Stimulated activated CD4-positive, alpha-beta T cell treated with anti-CD3 and anti-CD28 coated beads, Interleukin-15, amount 100 ng/mL, for 48 hours (primary cell): Measurements from ENCODE around the gene C14orf180.

Experiments
- DNase-seq, 2 donors: peaks; one replicate each; pipeline ENCODE4 v3.0.0-alpha.2; 2020; ENCODE audit warnings: low read depth in 2 of 2

C14orf180 gene

DNA sequence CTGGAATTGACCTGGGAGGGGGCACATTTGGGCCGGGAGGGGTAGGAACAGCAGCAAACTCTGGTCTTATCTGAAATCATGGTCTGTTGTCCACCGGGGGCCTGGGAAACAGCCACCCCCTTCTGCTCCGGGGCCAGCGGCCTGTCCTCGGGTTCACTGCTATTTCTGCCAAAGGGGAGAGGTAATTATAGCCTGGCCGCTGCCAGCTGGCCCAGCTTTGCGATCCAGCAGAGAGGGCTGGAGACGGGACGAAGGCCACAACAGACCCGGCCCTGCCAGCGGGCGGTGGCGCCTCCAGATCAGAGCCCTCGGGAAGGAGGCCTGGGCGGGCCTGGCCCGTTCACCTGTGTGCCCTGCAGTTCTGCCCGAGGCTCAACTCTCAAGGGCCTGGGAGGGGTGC lies at the start of gene C14orf180:
TSS of gene C14orf180 (plus strand) at position 258 of the 400 bp plus-strand sequence. CDS start 6,667 bp downstream, outside the sequence.
- DNase-seq, result no peak

DNA sequence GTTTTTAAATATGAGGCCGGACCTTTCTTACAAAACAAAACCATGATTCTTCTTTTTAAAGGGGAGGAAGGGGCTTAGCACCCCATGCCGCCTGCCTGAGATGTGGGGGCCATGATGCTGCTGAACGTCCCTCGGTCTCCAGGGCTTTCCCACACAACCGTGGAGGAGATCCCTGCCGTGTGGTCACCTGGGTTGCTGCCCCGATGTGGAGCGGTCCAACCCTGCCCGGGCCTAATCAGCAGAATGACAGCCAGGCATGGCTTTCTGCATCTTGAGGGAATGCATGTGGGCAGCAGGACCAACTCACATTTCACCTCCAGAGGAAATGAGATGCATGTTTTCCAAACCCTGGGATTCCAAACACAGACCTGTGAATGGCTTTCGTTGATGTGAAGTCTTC lies 48.9 kb upstream of the C14orf180 start:
- no peak for DNase-seq

DNA sequence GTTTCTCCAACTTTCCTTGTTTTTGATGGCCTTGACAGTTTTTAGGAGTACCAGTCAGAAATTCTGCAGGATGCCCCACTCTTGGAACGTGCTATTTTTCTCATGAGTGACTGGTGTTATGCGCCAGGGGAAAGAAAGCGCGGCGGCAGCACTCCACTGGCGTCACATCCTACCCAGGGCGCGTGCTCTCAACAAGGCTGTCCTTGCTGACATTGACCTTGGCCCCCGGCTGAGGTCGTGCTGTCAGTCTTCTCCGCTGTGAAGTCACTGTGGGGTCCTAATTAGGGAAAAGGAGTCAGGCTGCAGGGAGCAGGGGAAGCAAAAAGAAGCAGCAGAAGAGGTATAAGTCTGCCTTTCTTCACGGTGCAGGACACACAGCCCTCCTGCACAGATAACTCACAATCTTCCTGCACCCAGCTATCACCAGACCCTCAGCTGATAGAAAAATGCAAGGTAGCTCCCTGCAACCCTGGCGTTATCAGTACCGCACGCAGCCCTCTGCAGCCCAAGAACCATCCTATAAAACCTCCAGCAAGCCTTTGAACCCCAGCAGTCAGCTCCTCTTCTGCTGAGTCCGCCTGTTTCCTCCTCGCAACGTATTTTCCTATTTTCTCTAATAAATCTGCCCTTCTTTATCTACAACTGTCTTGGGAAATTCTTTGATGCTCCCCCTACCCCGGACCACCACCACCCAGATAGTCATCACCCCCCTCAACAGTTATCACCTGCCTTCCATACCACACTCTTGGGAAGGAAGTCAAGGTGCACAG lies 48.0 kb upstream of the C14orf180 start:
- DNase-seq, result no peak

DNA sequence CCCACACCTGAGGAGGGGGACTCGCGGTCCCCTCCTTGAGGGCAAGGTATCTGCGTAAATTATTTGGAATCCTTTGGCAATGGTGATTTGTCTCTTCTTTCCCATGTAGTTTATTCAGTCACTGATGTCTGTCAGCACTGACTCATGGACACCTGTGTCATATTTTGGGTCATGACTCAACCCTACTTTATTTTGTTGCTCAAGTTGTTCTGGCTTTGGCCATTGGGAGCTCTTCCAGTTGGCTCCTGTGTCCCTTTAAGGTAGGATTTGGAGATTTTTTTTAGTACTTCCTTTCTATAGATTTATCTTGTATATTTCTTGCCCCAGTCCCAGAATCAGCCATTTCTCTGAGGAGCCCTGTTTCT lies 47.4 kb upstream of the C14orf180 start:
- no peak for DNase-seq

DNA sequence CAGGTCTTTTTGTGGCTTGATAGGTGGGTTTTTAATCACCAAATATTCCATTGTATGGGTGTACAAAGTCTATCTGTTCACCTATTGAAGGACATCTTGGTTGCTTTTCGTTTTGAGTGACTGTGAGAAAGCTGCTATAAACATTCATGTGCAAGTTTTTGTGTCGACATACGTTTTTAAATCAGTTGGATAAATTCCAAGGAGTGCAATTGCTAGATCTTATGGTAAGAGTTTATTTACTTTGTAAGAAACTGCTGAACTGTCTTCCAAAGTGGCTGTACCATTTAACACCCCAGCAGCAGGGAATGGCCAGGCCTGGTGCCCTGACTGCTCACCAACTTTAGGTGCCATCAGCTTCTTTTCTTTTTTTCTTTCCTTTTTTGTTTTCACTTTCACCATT lies 45.5 kb upstream of the C14orf180 start:
- no peak for DNase-seq

DNA sequence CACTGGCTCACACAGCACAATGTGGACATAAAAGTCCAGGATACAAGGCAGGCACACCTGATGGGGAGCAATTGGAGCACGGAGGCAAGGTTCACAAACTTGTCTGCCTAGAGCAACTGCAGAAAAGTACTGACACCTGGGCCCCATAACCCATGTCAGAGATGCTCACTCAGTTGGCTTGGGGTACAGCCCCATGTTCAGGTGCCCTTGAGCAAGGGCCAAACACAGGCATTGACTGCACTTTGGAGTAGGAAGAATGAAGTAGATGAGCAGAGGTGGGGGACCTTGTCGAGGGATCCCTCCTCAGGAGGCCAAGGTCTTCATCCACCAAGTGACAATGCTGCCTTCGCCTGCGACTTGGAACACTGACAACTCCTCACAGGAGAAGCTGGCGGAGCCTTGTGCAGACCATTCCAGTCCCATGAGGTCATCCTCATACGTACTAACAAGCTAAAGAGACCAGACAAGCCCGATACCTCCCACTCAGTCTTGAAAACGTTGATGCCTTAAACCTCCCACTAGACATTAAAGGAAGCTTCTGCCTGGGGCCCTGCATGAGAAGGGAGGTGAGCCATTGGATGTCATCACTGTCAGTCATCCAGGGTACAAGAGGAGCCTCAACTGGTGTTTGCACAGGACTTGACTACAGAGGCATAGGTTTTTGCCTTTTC lies 42.5 kb upstream of the C14orf180 start:
- DNase-seq, result no peak

DNA sequence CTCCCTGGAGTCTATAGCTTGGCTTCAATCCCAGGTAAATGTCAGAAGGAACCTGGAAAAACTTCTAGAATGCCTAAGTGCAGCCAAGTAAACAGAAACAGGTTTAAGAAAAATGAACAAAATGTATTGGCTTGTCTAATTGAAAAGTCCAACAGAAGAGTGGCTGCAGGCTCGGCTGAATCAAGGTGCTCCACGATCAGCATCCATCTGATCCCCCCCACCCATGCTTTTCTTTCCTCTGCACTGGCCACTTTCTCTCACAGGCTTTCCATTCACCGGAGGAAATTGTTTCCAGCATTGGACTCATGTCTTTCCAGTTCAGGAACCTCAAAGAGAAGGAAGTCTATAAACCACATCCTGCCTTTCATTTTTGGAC lies 42.0 kb upstream of the C14orf180 start:
- no peak for DNase-seq

DNA sequence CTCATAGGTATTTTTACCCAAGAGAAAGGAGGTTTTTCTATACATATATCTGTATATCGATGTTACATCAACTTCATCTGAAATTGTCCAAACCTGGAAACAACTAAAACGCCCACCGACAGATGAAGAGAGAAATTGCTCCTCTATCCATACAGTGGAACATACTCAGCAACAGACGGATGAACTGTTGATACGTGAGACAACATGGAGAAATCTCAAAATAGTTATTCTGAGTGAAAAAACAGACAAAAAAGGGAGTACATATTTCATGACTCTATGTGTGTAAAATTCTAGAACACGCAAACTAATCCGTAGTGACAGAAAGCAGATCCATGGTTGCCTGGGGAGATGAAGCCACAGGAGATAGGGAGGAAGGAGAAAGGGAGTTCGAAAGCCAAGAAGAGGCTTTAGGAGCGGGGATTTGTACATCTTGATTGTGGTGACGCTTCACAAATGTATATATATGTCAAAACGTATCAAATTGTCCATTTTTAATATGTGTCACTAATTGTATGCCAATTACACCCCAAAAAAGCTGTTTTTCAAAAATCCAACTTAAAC lies 37.6 kb upstream of the C14orf180 start:
- no peak for DNase-seq

DNA sequence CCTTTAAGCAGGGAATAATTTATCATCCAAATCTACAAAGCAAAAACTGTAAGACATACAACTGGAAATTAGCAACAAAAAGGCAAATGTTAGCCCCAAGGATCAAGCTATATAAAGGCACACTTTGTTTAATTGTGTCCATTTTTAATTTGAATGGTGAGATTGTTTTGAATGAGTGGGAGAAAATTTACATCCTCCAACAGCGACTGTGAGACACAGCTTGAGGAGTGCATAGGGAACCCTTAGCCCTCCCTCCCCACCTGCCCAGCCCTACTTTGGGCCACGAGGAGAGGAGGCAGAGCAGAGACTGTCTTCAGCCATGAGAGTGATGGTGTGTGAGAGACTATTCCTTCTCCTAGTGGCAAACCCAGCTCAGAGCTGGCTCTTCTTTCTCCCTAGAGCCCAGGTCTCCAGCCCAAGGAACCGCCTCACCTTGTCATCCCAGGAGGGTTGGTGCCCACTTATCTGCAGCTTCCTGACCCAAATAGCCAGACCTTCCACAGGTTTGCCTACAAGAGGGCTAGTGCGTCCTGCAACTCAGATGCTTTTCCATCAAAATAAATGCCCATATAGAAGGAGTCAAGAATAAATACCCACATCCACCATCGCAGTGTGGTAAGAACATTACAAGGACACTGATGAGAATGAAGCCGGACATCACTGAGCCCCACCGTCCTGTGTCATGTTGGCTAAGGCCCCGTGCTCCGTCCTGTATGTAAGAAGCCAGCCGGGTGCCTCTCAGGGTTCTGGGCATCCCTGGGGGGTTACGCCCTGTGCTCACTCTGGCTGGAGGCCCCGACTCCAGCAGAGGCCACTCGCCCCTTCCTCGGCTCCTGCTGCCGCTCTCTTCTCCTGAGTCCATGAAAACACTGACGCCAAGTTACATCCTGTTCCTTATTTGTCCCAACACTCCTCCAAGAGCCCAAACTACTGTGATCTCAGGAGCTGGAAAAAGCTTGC lies 36.4 kb upstream of the C14orf180 start:
- no peak for DNase-seq

DNA sequence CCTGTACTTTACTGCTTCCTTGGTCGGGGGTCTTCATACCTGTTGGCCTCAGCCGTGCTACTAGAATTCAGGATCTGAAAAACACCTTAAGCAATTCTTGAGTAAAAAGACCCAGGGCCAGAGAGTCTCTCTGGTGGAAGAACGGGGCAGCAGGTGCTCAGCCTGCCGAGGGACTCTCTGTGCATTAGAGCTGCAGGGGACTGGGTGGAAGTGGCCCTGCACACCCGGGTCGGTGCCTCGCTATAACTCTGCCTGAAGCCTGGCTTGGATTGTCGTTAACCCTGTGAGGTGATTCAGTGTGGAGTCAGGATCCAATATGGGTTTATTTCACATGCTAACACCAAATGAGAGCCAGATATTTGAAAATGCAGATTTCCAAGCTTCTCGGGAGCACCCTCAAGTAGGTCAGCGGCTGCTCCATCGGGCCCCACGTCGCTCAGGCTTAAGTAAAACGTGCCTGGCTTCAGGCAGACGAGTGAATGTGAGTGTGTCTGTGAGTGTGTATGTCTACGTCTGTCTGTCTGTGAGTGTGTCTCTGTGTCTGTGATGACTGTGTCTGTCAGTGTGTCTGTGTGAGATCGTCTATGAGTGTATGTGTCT lies 35.1 kb upstream of the C14orf180 start:
- DNase-seq, result no peak

DNA sequence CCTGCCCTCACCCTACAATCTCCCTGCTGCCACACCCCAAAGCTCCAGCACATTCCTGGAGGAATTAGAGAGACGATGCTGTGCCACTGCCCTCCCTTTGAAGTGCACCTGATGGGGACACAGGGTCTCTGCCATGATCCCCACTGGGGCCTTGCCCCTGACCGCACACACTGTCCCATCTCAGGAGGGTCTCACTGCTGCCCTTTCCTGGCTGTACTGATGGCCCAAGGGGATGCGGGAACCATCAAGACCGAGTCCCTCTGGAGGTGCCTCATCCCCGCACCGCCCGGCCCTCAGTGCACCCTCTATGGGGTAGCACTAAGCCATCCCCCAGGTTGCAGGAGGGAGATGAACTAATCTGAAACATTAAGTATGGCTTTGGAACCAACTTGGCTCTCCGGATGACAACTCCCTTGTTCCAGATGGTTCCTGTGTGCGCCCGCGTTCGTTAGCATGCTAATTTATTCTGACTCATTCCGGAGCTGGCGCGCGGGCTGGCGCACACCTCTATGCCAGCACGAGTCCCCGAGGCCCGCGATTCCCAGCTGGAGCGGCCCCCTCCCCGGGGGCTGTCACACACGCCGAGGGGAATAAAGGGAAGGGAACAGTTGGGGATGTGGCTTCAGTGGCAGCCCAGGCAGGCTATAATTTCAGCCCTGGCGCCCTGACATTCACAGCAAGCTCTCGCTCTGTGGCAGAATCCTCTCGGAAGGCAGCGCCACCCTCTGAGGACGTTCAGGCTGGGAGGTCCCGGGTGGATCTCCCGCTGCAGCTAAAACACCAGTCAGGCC lies 34.2 kb upstream of the C14orf180 start:
- no peak for DNase-seq

DNA sequence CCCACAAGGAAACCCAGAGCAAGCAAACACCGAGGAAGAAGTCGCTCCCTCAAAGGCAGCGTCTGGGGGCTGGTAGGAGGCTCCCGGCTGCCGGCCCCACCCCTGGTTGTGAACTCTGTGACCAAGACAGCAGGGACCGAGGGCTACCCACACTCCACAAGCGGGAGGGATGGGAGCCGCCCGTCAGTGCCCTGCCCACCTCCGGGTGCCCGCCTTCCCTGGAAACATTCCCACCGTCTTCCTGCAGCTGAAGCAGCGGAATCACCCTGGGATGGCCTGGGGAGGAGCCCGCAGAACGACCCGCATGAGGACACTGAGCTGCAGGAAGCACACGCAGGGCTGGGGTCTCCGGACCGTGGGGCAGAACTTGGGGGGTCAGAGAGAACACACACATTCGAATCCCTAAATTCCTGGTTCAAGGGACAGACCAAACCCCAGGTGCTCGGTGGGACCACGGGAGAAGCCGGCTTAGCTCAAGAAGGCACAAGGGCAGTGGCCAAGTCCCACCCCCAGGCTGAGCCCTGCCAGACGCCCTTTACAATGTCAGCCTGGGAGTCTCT lies 33.5 kb upstream of the C14orf180 start:
- no peak for DNase-seq

DNA sequence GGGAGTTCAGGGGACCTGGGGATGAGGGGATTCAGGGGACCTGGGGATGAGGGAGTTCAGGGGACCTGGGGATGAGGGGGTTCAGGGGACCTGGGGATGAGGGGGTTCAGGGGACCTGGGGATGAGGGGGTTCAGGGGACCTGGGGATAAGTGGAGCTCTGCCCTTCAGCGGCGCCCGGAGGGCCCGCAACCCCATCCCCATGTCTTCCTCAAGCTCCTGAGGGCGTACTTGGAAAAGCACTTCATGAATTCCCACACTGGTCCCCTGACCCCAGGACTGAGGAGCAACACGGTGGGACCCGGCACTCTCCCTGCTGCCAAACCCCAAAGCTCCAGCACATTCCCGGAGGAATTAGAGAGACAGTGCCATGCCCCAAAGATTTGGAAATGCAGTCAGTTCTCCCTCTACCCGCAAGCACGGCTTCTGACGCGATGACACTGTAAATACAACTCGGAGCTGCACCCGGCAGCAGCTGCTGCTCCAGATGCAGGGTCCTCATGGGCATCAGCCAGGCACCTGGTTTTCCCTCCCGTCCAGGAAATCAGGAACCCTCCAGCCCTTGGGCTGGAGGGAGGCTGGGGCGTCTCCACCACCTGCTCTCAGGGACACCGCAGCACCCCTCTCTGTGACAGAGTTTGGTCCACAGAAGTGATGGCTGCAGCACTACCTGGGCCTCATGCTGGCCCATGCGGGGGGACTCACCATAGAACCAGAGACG lies 32.8 kb upstream of the C14orf180 start:
- no peak for DNase-seq

DNA sequence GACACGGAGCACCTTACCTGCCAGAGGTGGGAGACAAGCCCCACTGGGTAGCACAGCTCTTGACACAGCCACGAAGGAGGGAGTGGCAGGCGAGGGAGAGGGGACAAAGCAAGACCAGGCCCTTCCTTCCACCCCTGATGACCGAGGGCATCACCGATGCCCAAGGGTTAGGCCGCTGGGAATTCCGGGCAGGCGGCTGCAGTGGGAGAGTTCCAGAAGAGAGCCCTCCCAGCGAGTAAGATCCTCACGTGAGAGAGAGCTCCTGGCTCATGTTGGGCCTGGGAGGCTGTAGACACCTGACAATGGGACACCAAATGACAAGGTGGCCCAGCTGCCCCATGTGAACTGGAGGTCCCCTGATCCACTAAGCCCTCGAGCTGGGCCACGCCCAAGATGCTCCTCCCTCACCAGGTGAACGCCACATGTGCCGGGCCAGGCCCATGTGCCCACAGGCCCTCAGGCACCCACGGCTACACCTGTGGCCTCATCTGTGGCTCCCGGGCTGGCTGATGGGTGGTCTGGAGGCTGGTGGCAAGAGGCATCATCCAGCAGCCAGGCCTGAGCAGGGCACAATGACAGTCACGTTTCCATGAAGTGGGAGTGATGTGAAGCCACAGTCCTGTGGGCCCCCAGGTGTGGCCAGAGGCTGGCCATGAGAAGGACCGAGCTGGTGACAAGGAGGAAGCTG lies 32.1 kb upstream of the C14orf180 start:
- DNase-seq, result no peak

DNA sequence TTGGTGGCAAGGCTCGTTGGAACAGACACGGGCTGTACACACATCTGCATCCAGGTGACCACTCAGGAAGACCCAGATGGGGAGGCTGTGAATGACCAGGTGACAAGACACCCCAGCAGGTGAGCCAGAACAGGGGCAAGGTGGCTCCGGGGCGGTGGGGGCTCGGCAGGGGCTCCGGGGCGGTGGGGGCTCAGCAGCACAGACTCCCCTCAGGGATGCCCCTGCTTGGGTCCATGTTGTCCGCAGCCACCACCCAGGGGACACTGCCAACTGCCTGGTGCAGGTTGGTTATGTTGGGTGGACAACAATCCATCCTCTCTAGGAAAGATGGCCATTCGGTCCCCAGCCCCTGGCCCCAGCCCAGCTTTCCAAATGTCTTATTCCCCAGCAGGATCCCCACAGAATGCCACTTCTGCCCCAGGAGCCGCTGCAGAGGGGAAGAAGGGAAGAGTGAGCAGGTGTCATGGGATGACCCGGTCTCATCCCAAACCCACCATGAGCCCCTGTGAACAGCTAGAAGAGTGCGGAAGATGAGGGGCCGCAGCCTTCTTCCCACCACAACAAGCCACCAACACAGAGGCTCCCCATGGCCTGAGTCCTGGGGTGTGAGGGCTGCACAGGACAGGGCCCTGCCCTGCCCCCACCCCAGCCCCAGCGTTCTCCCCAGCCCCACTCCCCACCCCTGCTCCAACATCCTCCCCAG lies 31.4 kb upstream of the C14orf180 start:
- no peak for DNase-seq

DNA sequence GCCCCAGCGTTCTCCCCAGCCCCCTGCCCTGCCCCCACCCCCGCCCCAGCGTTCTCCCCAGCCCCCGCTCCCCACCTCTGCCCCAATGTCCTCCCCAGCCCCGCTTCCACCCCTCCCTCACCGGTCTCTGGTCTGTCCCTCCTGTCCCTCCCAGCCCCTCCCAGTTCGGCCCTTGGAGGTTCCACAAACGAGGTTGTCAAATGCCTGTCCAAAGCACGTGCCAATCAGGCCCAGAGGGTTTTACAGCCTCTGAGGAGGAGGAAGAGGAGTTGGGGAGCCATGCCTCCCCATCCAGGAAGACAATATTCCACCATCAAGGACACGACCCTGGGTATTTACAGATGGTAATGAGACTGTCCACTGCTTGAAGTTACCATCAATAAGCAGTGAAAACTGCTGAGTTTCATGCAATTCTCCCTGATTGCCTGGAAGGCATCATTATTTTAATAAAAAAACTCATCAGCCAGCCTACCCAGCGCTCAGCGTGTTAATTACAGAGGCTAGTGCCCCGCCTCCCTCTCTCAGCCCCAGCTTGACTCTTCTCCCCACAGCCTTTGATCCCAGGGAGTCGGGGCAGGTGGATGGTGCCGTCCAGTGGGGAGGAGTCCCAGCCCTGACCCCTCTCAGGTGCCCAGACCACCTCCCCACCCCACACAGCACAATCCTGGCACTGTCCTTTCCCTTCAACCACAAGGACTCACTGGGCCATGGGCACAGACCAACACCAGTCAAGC lies 30.6 kb upstream of the C14orf180 start:
- no peak for DNase-seq

DNA sequence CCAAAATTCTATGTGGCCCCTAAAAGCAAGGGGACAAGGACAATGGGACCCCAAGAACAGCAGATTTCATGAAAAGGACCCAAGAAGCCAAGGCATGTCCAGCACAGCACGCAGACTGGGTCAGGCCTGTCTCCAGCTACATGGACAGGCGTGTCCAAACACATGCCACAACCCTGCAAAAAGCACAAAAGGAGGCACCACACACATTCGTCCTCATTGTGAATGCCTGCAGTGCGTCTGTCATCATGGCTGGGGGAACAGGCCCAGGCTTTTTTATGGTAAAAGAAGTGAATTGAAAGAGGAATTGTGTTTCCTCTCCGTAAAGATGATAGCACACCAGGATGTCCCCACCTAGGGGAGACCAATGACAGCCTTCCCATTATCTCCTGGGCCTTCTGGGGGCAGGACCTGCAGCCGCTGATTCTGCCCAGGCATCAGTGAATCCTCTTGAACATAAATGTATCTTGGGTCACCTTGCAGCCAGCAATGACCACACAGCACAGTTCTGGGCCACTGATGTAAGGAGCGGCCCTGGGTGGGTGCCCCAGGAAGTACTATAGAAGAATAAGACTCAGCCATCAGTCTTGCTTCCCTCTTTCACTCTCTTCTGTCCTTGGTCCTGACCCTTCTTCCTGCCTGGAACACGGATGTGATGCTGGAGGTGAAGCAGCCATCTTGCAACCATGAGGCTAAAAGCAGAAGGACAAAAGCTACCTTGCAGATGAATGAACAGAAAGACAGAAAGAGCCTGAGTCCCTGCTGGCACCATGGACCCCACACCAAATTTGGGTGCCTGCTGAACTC lies 29.8 kb upstream of the C14orf180 start:
- no peak for DNase-seq
